ENCODE measurements around the gene COL16A1. TPM values are rescaled to one million over a fixed set of nuclear protein-coding genes. Genes with fewer than 3 reads are reported as not detected.

Gene COL16A1
- total and polyA plus RNA-seq, 4 donors, result 0.43 to 3.8 (median 2.3) TPM

GRCh38 chr1:31663622-31664452 is 40.0 kb downstream of the COL16A1 start:
- Histone ChIP-seq H3K4me1 (ENCODE audit: control insufficient read depth in 4 of 4, insufficient read depth in 4 of 4, low read length in 3 of 4) (no peaks in the 10 kb centered on the region), H3K27ac (ENCODE audit: low read depth in 1 of 2, low read length in 2 of 2) (no peak overlapping the region), H3K9ac (ENCODE audit: low read depth in 1 of 2, low read length in 2 of 2) (no peak overlapping the region), H3K9me3 (ENCODE audit: control insufficient read depth in 4 of 4, low read length in 3 of 4) (no peaks in the 10 kb centered on the region), H3K4me3 (ENCODE audit: low read depth in 1 of 3, low read length in 3 of 3) (no peak overlapping the region), H3K27me3 (ENCODE audit: control insufficient read depth in 4 of 4, insufficient read depth in 4 of 4, low read length in 3 of 4) (no peaks in the 10 kb centered on the region), H3K36me3 (ENCODE audit: control insufficient read depth in 4 of 4, insufficient read depth in 3 of 4, low read depth in 1 of 4, low read length in 3 of 4) (no peaks in the 10 kb centered on the region)
- TF ChIP-seq FOXA1 (IDR thresholded peaks at IDR 0.05) (no peak), RXRA (IDR thresholded peaks at IDR 0.05) (no peak), YY1 (IDR thresholded peaks at IDR 0.05) (no peak), TAF1 (conservative IDR thresholded peaks at IDR 0.05) (no peak), HNF4G (IDR thresholded peaks at IDR 0.05) (no peak), GABPA (IDR thresholded peaks at IDR 0.05 in 1 of 2, conservative IDR thresholded peaks at IDR 0.05 in 1 of 2) (no peak), EGR1 (IDR thresholded peaks at IDR 0.05; ENCODE audit: low read depth in 2 of 2) (no peak), FOXA2 (IDR thresholded peaks at IDR 0.05) (no peak), HNF4A (conservative IDR thresholded peaks at IDR 0.05) (no peak), SP1 (IDR thresholded peaks at IDR 0.05) (no peak), MAX (IDR thresholded peaks at IDR 0.05) (no peak), RAD21 (IDR thresholded peaks at IDR 0.05) (peak; percentile 92 to 93), NR2F2 (IDR thresholded peaks at IDR 0.05) (no peak), ZBTB33 (IDR thresholded peaks at IDR 0.05) (no peak), ATF3 (IDR thresholded peaks at IDR 0.05) (no peak), CTCF (IDR thresholded peaks at IDR 0.05; ENCODE audit: low read depth, low read length, missing input control) (peak; percentile 99)
- 39% methylated on average over 9 of the region's 9 CpGs for WGBS
- DNase-seq (ENCODE audit: low spot score), result peak; percentile 80

- DNase-seq (ENCODE audit: low spot score), result no peak
- Histone ChIP-seq H3K4me3 (ENCODE audit: low read depth in 1 of 3, low read length in 3 of 3) (no peak overlapping the region), H3K9ac (ENCODE audit: low read depth in 1 of 2, low read length in 2 of 2) (no peak overlapping the region), H3K9me3 (ENCODE audit: control insufficient read depth in 4 of 4, low read length in 3 of 4) (no peaks in the 10 kb centered on the region), H3K27ac (ENCODE audit: low read depth in 1 of 2, low read length in 2 of 2) (no peak overlapping the region), H3K4me1 (ENCODE audit: control insufficient read depth in 4 of 4, insufficient read depth in 4 of 4, low read length in 3 of 4) (no peaks in the 10 kb centered on the region), H3K27me3 (ENCODE audit: control insufficient read depth in 4 of 4, insufficient read depth in 4 of 4, low read length in 3 of 4) (no peaks in the 10 kb centered on the region), H3K36me3 (ENCODE audit: control insufficient read depth in 4 of 4, insufficient read depth in 3 of 4, low read depth in 1 of 4, low read length in 3 of 4) (no peaks in the 10 kb centered on the region)
- WGBS, result 83% methylated on average over 12 of the region's 12 CpGs
- no peak for TF ChIP-seq GABPA (IDR thresholded peaks at IDR 0.05 in 1 of 2, conservative IDR thresholded peaks at IDR 0.05 in 1 of 2)
- no peak for TF ChIP-seq MAX (IDR thresholded peaks at IDR 0.05)
- TF ChIP-seq RXRA (IDR thresholded peaks at IDR 0.05), result no peak
- no peak for TF ChIP-seq NR2F2 (IDR thresholded peaks at IDR 0.05)
- no peak for TF ChIP-seq HNF4A (conservative IDR thresholded peaks at IDR 0.05)
- TF ChIP-seq REST (IDR thresholded peaks at IDR 0.05), result no peak
- TF ChIP-seq ZBTB33 (IDR thresholded peaks at IDR 0.05), result no peak
- no peak for TF ChIP-seq EGR1 (IDR thresholded peaks at IDR 0.05; ENCODE audit: low read depth in 2 of 2)
- no peak for TF ChIP-seq CTCF (IDR thresholded peaks at IDR 0.05; ENCODE audit: low read depth, low read length, missing input control)
- TF ChIP-seq RAD21 (IDR thresholded peaks at IDR 0.05), result no peak
- no peak for TF ChIP-seq FOXA2 (IDR thresholded peaks at IDR 0.05)
- TF ChIP-seq SP1 (IDR thresholded peaks at IDR 0.05), result no peak
- no peak for TF ChIP-seq TAF1 (conservative IDR thresholded peaks at IDR 0.05)
- TF ChIP-seq HNF4G (IDR thresholded peaks at IDR 0.05), result no peak
Measured at GRCh38 chr1:31662463-31662862, 41.4 kb downstream of the COL16A1 start.

All from liver (tissue), 9 donors.